ENCODE results near the gene CSTB. TPM values are rescaled to one million over a fixed set of nuclear protein-coding genes. Genes with fewer than 3 reads are reported as not detected.

CSTB gene
- total RNA-seq, 1 donor from 2014 or later = 56.5 TPM

DNA sequence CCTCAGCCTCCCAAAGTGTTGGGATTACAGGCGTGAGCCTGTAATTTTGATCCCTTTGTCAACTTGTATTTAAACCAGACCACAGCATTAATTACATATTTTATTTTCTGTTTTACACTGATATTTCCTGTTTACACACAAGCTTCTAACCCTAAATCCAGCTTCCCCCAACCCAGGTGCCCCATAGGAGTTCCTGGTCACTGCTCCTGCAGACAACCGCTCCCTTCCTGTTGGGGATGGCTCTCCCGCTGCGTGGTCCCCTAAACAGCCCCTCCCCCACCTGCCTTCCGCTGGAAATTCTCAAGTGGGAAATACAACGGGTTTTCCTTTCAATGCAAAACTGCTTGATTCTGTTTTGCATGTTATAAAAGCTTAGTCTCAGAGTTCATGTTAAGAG, 3.7 kb downstream of the CSTB start:
- Mint-ChIP-seq H3K27me3 (ENCODE audit: low read depth) (no peaks in the 10 kb centered on the region), H3K4me3 (ENCODE audit: unreplicated experiment) (no peak overlapping the region), H3K36me3 (ENCODE audit: low read depth) (peaks cover 14% of the 10 kb centered on the region), H3K9me3 (ENCODE audit: low read depth) (no peaks in the 10 kb centered on the region), H3K4me1 (ENCODE audit: low read depth) (peaks cover 37% of the 10 kb centered on the region), H3K27ac (ENCODE audit: unreplicated experiment) (no peak overlapping the region)
- no peak for DNase-seq (ENCODE audit: low spot score)
- TF ChIP-seq, protein P1, sequence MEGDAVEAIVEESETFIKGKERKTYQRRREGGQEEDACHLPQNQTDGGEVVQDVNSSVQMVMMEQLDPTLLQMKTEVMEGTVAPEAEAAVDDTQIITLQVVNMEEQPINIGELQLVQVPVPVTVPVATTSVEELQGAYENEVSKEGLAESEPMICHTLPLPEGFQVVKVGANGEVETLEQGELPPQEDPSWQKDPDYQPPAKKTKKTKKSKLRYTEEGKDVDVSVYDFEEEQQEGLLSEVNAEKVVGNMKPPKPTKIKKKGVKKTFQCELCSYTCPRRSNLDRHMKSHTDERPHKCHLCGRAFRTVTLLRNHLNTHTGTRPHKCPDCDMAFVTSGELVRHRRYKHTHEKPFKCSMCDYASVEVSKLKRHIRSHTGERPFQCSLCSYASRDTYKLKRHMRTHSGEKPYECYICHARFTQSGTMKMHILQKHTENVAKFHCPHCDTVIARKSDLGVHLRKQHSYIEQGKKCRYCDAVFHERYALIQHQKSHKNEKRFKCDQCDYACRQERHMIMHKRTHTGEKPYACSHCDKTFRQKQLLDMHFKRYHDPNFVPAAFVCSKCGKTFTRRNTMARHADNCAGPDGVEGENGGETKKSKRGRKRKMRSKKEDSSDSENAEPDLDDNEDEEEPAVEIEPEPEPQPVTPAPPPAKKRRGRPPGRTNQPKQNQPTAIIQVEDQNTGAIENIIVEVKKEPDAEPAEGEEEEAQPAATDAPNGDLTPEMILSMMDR (IDR thresholded peaks at IDR 0.05) = no peak

DNA sequence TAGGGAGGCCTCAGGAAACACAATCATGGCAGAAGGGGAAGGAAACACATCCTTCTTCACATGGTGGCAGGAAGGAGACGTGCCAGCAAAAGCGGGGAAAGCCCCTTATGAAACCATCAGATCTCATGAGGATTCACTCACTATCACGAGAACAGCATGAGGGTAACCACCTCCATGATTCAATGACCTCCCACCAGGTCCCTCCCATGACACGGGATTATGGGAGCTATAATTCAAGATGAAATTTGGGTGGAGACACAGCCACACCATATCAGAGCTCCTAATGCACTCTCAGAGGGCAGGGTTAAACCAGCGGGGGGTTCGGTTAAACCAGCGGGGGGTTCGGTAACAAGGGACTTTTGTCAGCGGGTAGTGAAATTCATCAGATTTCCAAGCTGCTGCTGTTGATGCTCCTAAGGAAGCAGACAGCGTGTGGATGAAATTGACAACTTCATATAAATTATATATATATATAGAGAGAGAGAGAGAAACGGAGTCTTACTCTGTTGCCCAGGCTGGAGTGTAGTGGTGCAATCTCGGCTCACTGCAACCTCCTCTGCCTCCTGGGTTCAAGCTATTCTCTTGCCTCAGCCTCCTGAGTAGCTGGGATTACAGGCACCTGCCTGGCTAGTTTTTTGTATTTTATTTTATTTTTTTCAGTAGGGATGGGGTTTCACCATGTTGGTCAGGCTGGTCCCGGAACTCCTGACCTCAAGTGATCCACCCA, 4.2 kb downstream of the CSTB start:
- Mint-ChIP-seq H3K27ac (ENCODE audit: unreplicated experiment) (peak overlapping the region; percentile 54), H3K36me3 (ENCODE audit: low read depth) (peaks cover 14% of the 10 kb centered on the region), H3K9me3 (ENCODE audit: low read depth) (no peaks in the 10 kb centered on the region), H3K27me3 (ENCODE audit: low read depth) (no peaks in the 10 kb centered on the region), H3K4me1 (ENCODE audit: low read depth) (peaks cover 42% of the 10 kb centered on the region), H3K4me3 (ENCODE audit: unreplicated experiment) (no peak overlapping the region)
- TF ChIP-seq, protein P1 (IDR thresholded peaks at IDR 0.05) = no peak
- no peak for DNase-seq (ENCODE audit: low spot score)

GRCh38 chr21:43771199-43771675, 4.9 kb downstream of the CSTB start:
- H3K27me3 Mint-ChIP-seq (ENCODE audit: low read depth) = no peaks in the 10 kb centered on the region
- TF ChIP-seq, protein P1 (IDR thresholded peaks at IDR 0.05) = no peak
- H3K9me3 Mint-ChIP-seq (ENCODE audit: low read depth) = no peaks in the 10 kb centered on the region
- peak overlapping the region; percentile 54 for H3K27ac Mint-ChIP-seq (ENCODE audit: unreplicated experiment)
- DNase-seq (ENCODE audit: low spot score) = no peak
- peaks cover 42% of the 10 kb centered on the region for H3K4me1 Mint-ChIP-seq (ENCODE audit: low read depth)
- no peak overlapping the region for H3K4me3 Mint-ChIP-seq (ENCODE audit: unreplicated experiment)
- H3K36me3 Mint-ChIP-seq (ENCODE audit: low read depth) = peaks cover 14% of the 10 kb centered on the region

DNA sequence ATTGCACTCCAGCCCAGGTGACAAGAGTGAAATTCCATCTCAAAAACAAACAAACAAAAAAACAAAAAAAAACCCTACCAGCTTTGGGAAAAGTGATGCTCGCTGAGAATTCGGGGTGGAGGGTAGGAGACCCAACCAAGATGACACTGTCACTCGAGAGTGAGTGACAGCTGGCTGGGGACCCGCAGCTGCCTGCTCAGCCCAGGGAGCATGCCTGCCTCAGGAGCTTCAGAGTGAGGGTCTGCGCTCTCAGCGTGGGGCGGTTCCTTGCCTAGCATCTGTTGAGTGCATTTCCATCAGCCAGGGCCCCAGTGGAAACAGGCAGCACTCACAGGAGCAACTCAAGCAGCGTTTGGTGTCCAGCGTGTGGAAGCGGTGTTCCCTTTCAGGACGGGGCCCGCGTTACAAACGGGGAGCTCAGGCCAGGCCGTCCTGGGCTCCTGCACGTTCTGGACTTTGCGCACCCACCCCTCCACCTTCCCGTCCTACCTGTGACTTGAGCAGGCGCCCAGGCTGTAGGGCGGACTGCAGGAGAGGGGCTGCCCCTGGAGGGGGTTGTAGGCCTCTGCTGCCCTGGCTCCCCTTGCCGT, 5.9 kb downstream of the CSTB start:
- H3K27ac Mint-ChIP-seq (ENCODE audit: unreplicated experiment) = no peak overlapping the region
- TF ChIP-seq, protein P1 (IDR thresholded peaks at IDR 0.05) = no peak
- H3K27me3 Mint-ChIP-seq (ENCODE audit: low read depth) = no peaks in the 10 kb centered on the region
- no peak overlapping the region for H3K4me3 Mint-ChIP-seq (ENCODE audit: unreplicated experiment)
- H3K4me1 Mint-ChIP-seq (ENCODE audit: low read depth) = peaks cover 38% of the 10 kb centered on the region
- no peaks in the 10 kb centered on the region for H3K9me3 Mint-ChIP-seq (ENCODE audit: low read depth)
- peaks cover 11% of the 10 kb centered on the region for H3K36me3 Mint-ChIP-seq (ENCODE audit: low read depth)
- DNase-seq (ENCODE audit: low spot score) = no peak

- Mint-ChIP-seq H3K4me3 (ENCODE audit: unreplicated experiment) (no peak overlapping the region), H3K4me1 (ENCODE audit: low read depth) (peaks cover 35% of the 10 kb centered on the region), H3K9me3 (ENCODE audit: low read depth) (no peaks in the 10 kb centered on the region), H3K36me3 (ENCODE audit: low read depth) (peaks cover 10% of the 10 kb centered on the region), H3K27ac (ENCODE audit: unreplicated experiment) (peak overlapping the region; percentile 91), H3K27me3 (ENCODE audit: low read depth) (no peaks in the 10 kb centered on the region)
- TF ChIP-seq, protein P1 (IDR thresholded peaks at IDR 0.05) = no peak
- no peak for DNase-seq (ENCODE audit: low spot score)
Observed at GRCh38 chr21:43769325-43769958, 6.7 kb downstream of the CSTB start.

Data from chondrocyte (in vitro differentiated cells).